H1 (cell line): Measurements from ENCODE around the gene PRDM15. TPM values are rescaled to one million over a fixed set of nuclear protein-coding genes. Genes with fewer than 3 reads are reported as not detected.

ENCODE experiments used
- CTCF ChIA-PET: fragments of 300-600 bp; sonication (Branson Sonifier 250); formaldehyde crosslinking; loops from one replicate; lab custom pipeline; 2021; ENCODE audit not compliant: partially characterized antibody; lab: Charles Lee
- POLR2A ChIA-PET: fragments of 300-600 bp; sonication (Branson Sonifier 250); formaldehyde crosslinking; loops from one replicate; lab custom pipeline; 2021; ENCODE audit warnings: inconsistent platforms; ENCODE audit not compliant: partially characterized antibody; lab: Charles Lee
- DNase-seq, 2 experiments: peaks; one replicate each; pipeline versions ENCODE4 v3.0.0 to v3.0.0-alpha.2; 2010 to 2022; ENCODE audit warnings: low spot score in 2 of 2, low read depth in 1 of 2, mixed read lengths in 1 of 2
- FAIRE-seq: peaks from 2 replicates; lab custom pipeline; 2011; peaks lifted over from hg19 to GRCh38; lab: Jason Lieb, UNC
- H2AFZ ChIP-seq: 2 replicates; pipeline ENCODE4 v1.8.1; 2012; ENCODE audit warnings: low read length, inconsistent platforms
- H2AK5ac ChIP-seq: 2 replicates; pipeline ENCODE4 v1.6.1; 2013; ENCODE audit warnings: low read depth, low read length
- H2BK120ac ChIP-seq: replicated peaks from 2 replicates; pipeline ENCODE3; 2013; ENCODE audit warnings: low read depth, low read length, inconsistent platforms
- H2BK12ac ChIP-seq: 2 replicates; pipeline ENCODE4 v1.6.1; 2013; ENCODE audit warnings: low read depth, low read length
- H2BK15ac ChIP-seq: 2 replicates; pipeline ENCODE4 v1.6.1; 2013; ENCODE audit warnings: low read length
- H2BK20ac ChIP-seq: 2 replicates; pipeline ENCODE4 v1.6.1; 2013; ENCODE audit warnings: low read length
- H2BK5ac ChIP-seq: 2 replicates; pipeline ENCODE4 v1.6.1; 2013; ENCODE audit warnings: low read depth, low read length
- H3K14ac ChIP-seq: 2 replicates; pipeline ENCODE4 v1.6.1; 2013; ENCODE audit warnings: inconsistent platforms; ENCODE audit not compliant: insufficient read length
- H3K18ac ChIP-seq: 2 replicates; pipeline ENCODE4 v1.6.1; 2013; ENCODE audit warnings: low read length; ENCODE audit errors: extremely low read depth
- H3K23ac ChIP-seq: 2 replicates; pipeline ENCODE4 v1.6.1; 2013; ENCODE audit warnings: inconsistent platforms; ENCODE audit not compliant: insufficient read length
- H3K23me2 ChIP-seq: 2 replicates; pipeline ENCODE4 v1.6.1; 2013; ENCODE audit warnings: low read depth, low read length
- H3K27ac ChIP-seq: 2 replicates; pipeline ENCODE4 v1.6.1; 2011; ENCODE audit warnings: low read depth, low read length, inconsistent platforms
- H3K27me3 ChIP-seq, 4 experiments: replicated peaks in 1 of 4; 1 replicate in 1 of 4; 2 replicates in 3 of 4; pipeline versions ENCODE4 v1.6.1 to v1.8.1; 2011 to 2013; ENCODE audit warnings: low read length in 3 of 4, mild to moderate bottlenecking in 3 of 4, inconsistent platforms in 2 of 4, mixed read lengths in 2 of 4, moderate library complexity in 1 of 4; ENCODE audit not compliant: control insufficient read depth in 3 of 4, insufficient read depth in 3 of 4; ENCODE audit errors: extremely low read depth in 1 of 4
- H3K36me3 ChIP-seq, 4 experiments: 2 replicates each; pipeline versions ENCODE4 v1.6.1 to v1.8.1; 2011 to 2013; ENCODE audit warnings: mild to moderate bottlenecking in 4 of 4, low read length in 3 of 4, moderate library complexity in 2 of 4, control low read depth in 1 of 4, inconsistent platforms in 1 of 4; ENCODE audit not compliant: insufficient read depth in 4 of 4, control insufficient read depth in 2 of 4
- H3K4ac ChIP-seq: replicated peaks from 2 replicates; pipeline ENCODE3; 2013; ENCODE audit warnings: low read length, low read depth, mixed read lengths, inconsistent platforms; ENCODE audit not compliant: insufficient read length
- H3K4me1 ChIP-seq, 4 experiments: replicated peaks in 1 of 4; 1 replicate in 1 of 4; 2 replicates in 3 of 4; pipeline versions ENCODE4 v1.6.1 to v1.8.1; 2011 to 2013; ENCODE audit warnings: low read length in 3 of 4, inconsistent platforms in 2 of 4, mixed read lengths in 1 of 4; ENCODE audit not compliant: insufficient read depth in 4 of 4, control insufficient read depth in 3 of 4
- H3K4me2 ChIP-seq, 2 experiments: 2 replicates each; pipeline versions ENCODE4 v1.6.1 to v1.8.1; 2011 to 2013; ENCODE audit warnings: low read depth in 2 of 2, low read length in 2 of 2, control low read depth in 1 of 2, inconsistent platforms in 1 of 2, mild to moderate bottlenecking in 1 of 2; ENCODE audit not compliant: insufficient read depth in 1 of 2
- H3K4me3 ChIP-seq, 4 experiments: fragments of 200-600, 300-600 bp in 1 of 4; sonication (generic), shearing (Covaris generic), sonication (Bioruptor Twin) in 1 of 4; 2 replicates each; pipeline versions ENCODE4 v1.5.1 to v1.8.1; 2011 to 2016; ENCODE audit warnings: low read length in 4 of 4, low read depth in 3 of 4, control low read depth in 2 of 4, inconsistent platforms in 2 of 4, mild to moderate bottlenecking in 2 of 4, mixed read lengths in 1 of 4, moderate library complexity in 1 of 4; ENCODE audit not compliant: insufficient read depth in 2 of 4; ENCODE audit errors: extremely low read depth in 1 of 4
- H3K56ac ChIP-seq: replicated peaks from 2 replicates; pipeline ENCODE3; 2013; ENCODE audit warnings: low read depth, mild to moderate bottlenecking, mixed read lengths, low read length, inconsistent platforms; ENCODE audit not compliant: insufficient read length
- H3K79me1 ChIP-seq: 2 replicates; pipeline ENCODE4 v1.6.1; 2013; ENCODE audit warnings: low read depth, low read length, control low read depth
- H3K79me2 ChIP-seq, 2 experiments: 2 replicates each; pipeline versions ENCODE4 v1.6.1 to v1.8.1; 2012 to 2013; ENCODE audit warnings: low read length in 2 of 2, mild to moderate bottlenecking in 2 of 2, inconsistent platforms in 1 of 2; ENCODE audit not compliant: insufficient read depth in 2 of 2, control insufficient read depth in 1 of 2
- H3K9ac ChIP-seq, 4 experiments: replicated peaks in 1 of 4; 1 replicate in 1 of 4; 2 replicates in 3 of 4; pipeline versions ENCODE4 v1.6.1 to v1.8.1; 2011 to 2013; ENCODE audit warnings: low read depth in 3 of 4, low read length in 3 of 4, control low read depth in 2 of 4, mild to moderate bottlenecking in 2 of 4, moderate library complexity in 2 of 4, inconsistent platforms in 1 of 4; ENCODE audit errors: extremely low read depth in 1 of 4
- H3K9me3 ChIP-seq, 2 experiments: 2 replicates each; pipeline versions ENCODE4 v1.6.1 to v1.8.1; 2012 to 2013; ENCODE audit warnings: mild to moderate bottlenecking in 2 of 2, moderate library complexity in 2 of 2, control low read depth in 1 of 2, inconsistent platforms in 1 of 2, low read depth in 1 of 2, low read length in 1 of 2, mixed read lengths in 1 of 2; ENCODE audit not compliant: insufficient read depth in 2 of 2
- H4K20me1 ChIP-seq, 2 experiments: replicated peaks in 1 of 2; 2 replicates each; pipeline versions ENCODE3 to v1.8.1; 2011 to 2013; ENCODE audit warnings: inconsistent platforms in 2 of 2, low read length in 2 of 2, mild to moderate bottlenecking in 1 of 2; ENCODE audit not compliant: insufficient read depth in 2 of 2, control insufficient read depth in 1 of 2
- H4K5ac ChIP-seq: 2 replicates; pipeline ENCODE4 v1.6.1; 2013; ENCODE audit warnings: low read length, low read depth, mixed read lengths, inconsistent platforms; ENCODE audit not compliant: insufficient read length
- H4K8ac ChIP-seq: 2 replicates; pipeline ENCODE4 v1.8.0; 2013; ENCODE audit warnings: mild to moderate bottlenecking, moderate library complexity, low read length, inconsistent platforms; ENCODE audit not compliant: insufficient read depth; ENCODE audit errors: extremely low read depth
- H4K91ac ChIP-seq: replicated peaks from 2 replicates; pipeline ENCODE3; 2013; ENCODE audit warnings: low read length, mixed read lengths, inconsistent platforms; ENCODE audit not compliant: insufficient read length
- EP300 ChIP-seq, 2 experiments: IDR thresholded peaks; 1 replicate in 1 of 2; 2 replicates in 1 of 2; pipeline ENCODE4 v1.6.1; 2011 to 2012; ENCODE audit warnings: low read depth in 2 of 2, low read length in 2 of 2, mild to moderate bottlenecking in 2 of 2, borderline replicate concordance in 1 of 2, inconsistent platforms in 1 of 2, moderate library complexity in 1 of 2
- TBP ChIP-seq: IDR thresholded peaks from 2 replicates; pipeline ENCODE4 v1.6.1; 2011; ENCODE audit warnings: low read depth, low read length, improper control_type of control experiment
- WGBS, 2 experiments: shearing (Covaris generic) in 1 of 2; methylation state at CpG; one replicate each; pipeline versions ENCODE4 v1.1.6 to v1.1.7; 2013 to 2015; ENCODE audit warnings: low lambda C conversion rate in 2 of 2, mixed read lengths in 2 of 2, inconsistent platforms in 1 of 2, low coverage in 1 of 2, missing lambda C conversion rate in 1 of 2; ENCODE audit not compliant: insufficient replicate concordance in 2 of 2, insufficient coverage in 1 of 2, insufficient read length in 1 of 2; ENCODE audit errors: extremely low coverage in 1 of 2, missing lambda C conversion rate in 1 of 2; 5-methylcytosine and 5-hydroxymethylcytosine counted together
- polyA plus RNA-seq, 7 experiments: library from polyadenylated mRNA; depleted of rRNA in 3 of 7; stranded (reverse) in 5 of 7; unstranded in 2 of 7; fragments of >200 nt in 5 of 7; fragments of 200-250 nt in 2 of 7; gene quantifications; 1 replicate in 5 of 7; 2 replicates in 1 of 7; 4 replicates in 1 of 7; pipeline versions ENCODE4 v1.2.1 to v1.2.3, GENCODE V29; 2011 to 2013; ENCODE audit warnings: missing spikeins in 2 of 7, mixed read lengths in 2 of 7
- total RNA-seq: library from RNA; stranded (reverse); fragmentation: NEBNext Ultra II Directional; extraction: Animal tissue kit (Norgen Biotek cat#: 25700); gene quantifications from 2 replicates; pipeline ENCODE4 v1.2.1, GENCODE V29; 2021

Gene PRDM15
- total and polyA plus RNA-seq, 2 of the 8 experiments (the other 6 are each of a cell fraction or from before 2014, with no cell fraction given) = 9.7 to 10.5 TPM

DNA sequence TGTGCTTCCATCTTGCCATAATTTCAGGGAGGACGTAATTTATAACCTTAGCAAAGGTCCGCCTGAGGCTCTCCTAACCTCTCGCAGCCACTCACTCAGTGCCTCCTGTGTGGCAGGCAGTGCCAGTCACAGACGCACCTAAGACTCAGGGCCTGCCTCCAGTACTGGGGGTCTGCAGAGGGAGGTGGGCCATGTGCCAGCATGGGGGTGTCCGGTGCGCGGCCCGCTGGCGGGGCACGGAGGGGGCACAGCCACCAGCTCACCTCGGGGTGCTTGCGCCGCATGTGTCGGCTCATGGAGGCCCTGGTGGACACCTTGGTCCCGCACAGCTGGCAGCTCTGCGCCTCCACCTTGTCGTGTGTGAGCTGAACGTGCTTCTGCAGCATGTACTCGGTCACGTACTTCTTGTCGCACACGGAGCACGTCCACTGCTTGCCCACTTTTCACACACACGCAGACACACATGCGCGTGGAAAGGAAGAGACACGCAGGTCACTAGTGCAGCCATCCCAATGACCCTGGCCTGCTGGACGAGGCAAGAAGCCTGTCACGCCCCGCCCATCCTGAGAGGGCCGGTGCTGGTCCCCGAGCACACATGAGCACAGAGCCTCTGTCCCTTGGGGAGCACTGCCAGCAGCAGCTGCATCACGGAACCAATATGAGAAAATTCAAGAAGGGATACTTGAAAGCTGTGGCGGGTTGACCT lies 69.1 kb downstream of the PRDM15 start:
- peak overlapping the region; percentile 51; the same call in 1 of the 2 replicates for H4K8ac ChIP-seq
- no peak overlapping the region for H3K27ac ChIP-seq
- no peak for FAIRE-seq
- no peaks in the 10 kb centered on the region for H3K4me1 ChIP-seq
- H2BK20ac ChIP-seq = no peak overlapping the region
- H2BK5ac ChIP-seq = no peak overlapping the region
- H3K79me2 ChIP-seq = no peaks in the 10 kb centered on the region
- peaks cover 0 to 11% of the 10 kb centered on the region in 2 experiments for H4K20me1 ChIP-seq
- no peak overlapping the region for H3K9ac ChIP-seq
- WGBS, 2 experiments = 92% methylated on average over 34 of the region's 34 CpGs; no CpG with 5 or more reads in 1 of the 2 experiments
- peaks cover 14% of the 10 kb centered on the region; the same call in 1 of the 2 replicates for H3K23me2 ChIP-seq
- no peak overlapping the region for H4K5ac ChIP-seq
- H3K36me3 ChIP-seq = peaks cover 1 to 17% (median 4%) of the 10 kb centered on the region in 4 experiments; a peak in 6 of 8 replicates
- no peaks in the 10 kb centered on the region; the same call in 1 of the 2 replicates for H3K79me1 ChIP-seq
- ChIA-PET POLR2A (interaction anchor here (1.4 kb wide), 1 partner anchor 10 kb away, joined by 4 read pairs; no protein-coding TSS in a partner anchor), CTCF (interaction anchor here (0.6 to 2.8 kb wide), 4 partner anchors 10 to 198 kb away, joined by 3 to 12 read pairs (median 6); no protein-coding TSS in a partner anchor)
- no peak overlapping the region for H3K18ac ChIP-seq
- H2BK12ac ChIP-seq = no peak overlapping the region
- H3K27me3 ChIP-seq = no peaks in the 10 kb centered on the region
- H3K56ac ChIP-seq = no peak overlapping the region
- H2BK120ac ChIP-seq = no peak overlapping the region
- TF ChIP-seq EP300 (IDR thresholded peaks at IDR 0.05; ENCODE audit: borderline replicate concordance in 1 of 2, low read depth in 2 of 2, low read length in 2 of 2) (no peak), TBP (no peak)
- H3K4ac ChIP-seq = no peak overlapping the region
- no peak overlapping the region for H2AFZ ChIP-seq
- H3K9me3 ChIP-seq = no peaks in the 10 kb centered on the region
- no peak overlapping the region for H3K4me3 ChIP-seq
- DNase-seq = no peak
- no peak overlapping the region for H2AK5ac ChIP-seq
- no peak overlapping the region for H3K14ac ChIP-seq
- H4K91ac ChIP-seq = no peak overlapping the region
- no peak overlapping the region for H2BK15ac ChIP-seq
- no peak overlapping the region for H3K23ac ChIP-seq
- H3K4me2 ChIP-seq = no peak overlapping the region
